Measurements from ENCODE around the gene ATP10D.
"Not testable (repeated sequence)": the region's sequence is repeated elsewhere in the genome, so short reads cannot be mapped to it uniquely, and the experiment has no call there.

The ATP10D gene

GRCh38 chr4:47538111-47538824, 53.2 kb downstream of the ATP10D start:
- Histone ChIP-seq H3K9ac (ENCODE audit: low read depth, low read length) (no peak overlapping the region), H3K27me3 (ENCODE audit: control insufficient read depth, insufficient read depth, low read length) (no peaks in the 10 kb centered on the region), H3K4me1 (ENCODE audit: control insufficient read depth, insufficient read depth, low read length) (no peaks in the 10 kb centered on the region), H3K36me3 (ENCODE audit: control insufficient read depth, insufficient read depth, low read length) (no peaks in the 10 kb centered on the region), H3K9me3 (ENCODE audit: control insufficient read depth, insufficient read depth, low read length) (no peaks in the 10 kb centered on the region), H3K4me3 (ENCODE audit: low read depth, low read length) (no peak overlapping the region)

- H3K36me3 ChIP-seq (ENCODE audit: control insufficient read depth, insufficient read depth, low read length), result no peaks in the 10 kb centered on the region
- no peaks in the 10 kb centered on the region for H3K27me3 ChIP-seq (ENCODE audit: control insufficient read depth, insufficient read depth, low read length)
- H3K4me1 ChIP-seq (ENCODE audit: control insufficient read depth, insufficient read depth, low read length), result no peaks in the 10 kb centered on the region
- no peak overlapping the region for H3K4me3 ChIP-seq (ENCODE audit: low read depth, low read length)
- H3K9me3 ChIP-seq (ENCODE audit: control insufficient read depth, insufficient read depth, low read length), result no peaks in the 10 kb centered on the region
- no peak overlapping the region for H3K9ac ChIP-seq (ENCODE audit: low read depth, low read length)
These were observed 53.7 kb downstream of the ATP10D start for GRCh38 chr4:47538825-47539154.

GRCh38 chr4:47542640-47543039, 57.6 kb downstream of the ATP10D start:
- H3K4me1 ChIP-seq (ENCODE audit: control insufficient read depth, insufficient read depth, low read length); H3K4me3 ChIP-seq (ENCODE audit: low read depth, low read length); H3K9me3 ChIP-seq (ENCODE audit: control insufficient read depth, insufficient read depth, low read length); H3K27me3 ChIP-seq (ENCODE audit: control insufficient read depth, insufficient read depth, low read length); H3K9ac ChIP-seq (ENCODE audit: low read depth, low read length); H3K36me3 ChIP-seq (ENCODE audit: control insufficient read depth, insufficient read depth, low read length): not testable (repeated sequence)

- no peaks in the 10 kb centered on the region for H3K36me3 ChIP-seq (ENCODE audit: control insufficient read depth, insufficient read depth, low read length)
- H3K9ac ChIP-seq (ENCODE audit: low read depth, low read length), result no peak overlapping the region
- no peaks in the 10 kb centered on the region for H3K4me1 ChIP-seq (ENCODE audit: control insufficient read depth, insufficient read depth, low read length)
- H3K9me3 ChIP-seq (ENCODE audit: control insufficient read depth, insufficient read depth, low read length), result no peaks in the 10 kb centered on the region
- no peak overlapping the region for H3K4me3 ChIP-seq (ENCODE audit: low read depth, low read length)
- no peaks in the 10 kb centered on the region for H3K27me3 ChIP-seq (ENCODE audit: control insufficient read depth, insufficient read depth, low read length)
These were observed 58.3 kb downstream of the ATP10D start for GRCh38 chr4:47543331-47543730.

GRCh38 chr4:47550357-47550756, 65.3 kb downstream of the ATP10D start:
- H3K36me3 ChIP-seq (ENCODE audit: control insufficient read depth, insufficient read depth, low read length); H3K9me3 ChIP-seq (ENCODE audit: control insufficient read depth, insufficient read depth, low read length); H3K4me3 ChIP-seq (ENCODE audit: low read depth, low read length); H3K4me1 ChIP-seq (ENCODE audit: control insufficient read depth, insufficient read depth, low read length); H3K9ac ChIP-seq (ENCODE audit: low read depth, low read length); H3K27me3 ChIP-seq (ENCODE audit: control insufficient read depth, insufficient read depth, low read length): not testable (repeated sequence)

GRCh38 chr4:47550899-47551548, 65.9 kb downstream of the ATP10D start:
- H3K9ac ChIP-seq (ENCODE audit: low read depth, low read length), result no peak overlapping the region
- H3K4me3 ChIP-seq (ENCODE audit: low read depth, low read length), result no peak overlapping the region
- H3K27me3 ChIP-seq (ENCODE audit: control insufficient read depth, insufficient read depth, low read length), result no peaks in the 10 kb centered on the region
- no peaks in the 10 kb centered on the region for H3K9me3 ChIP-seq (ENCODE audit: control insufficient read depth, insufficient read depth, low read length)
- no peaks in the 10 kb centered on the region for H3K4me1 ChIP-seq (ENCODE audit: control insufficient read depth, insufficient read depth, low read length)
- no peaks in the 10 kb centered on the region for H3K36me3 ChIP-seq (ENCODE audit: control insufficient read depth, insufficient read depth, low read length)

- Histone ChIP-seq H3K27me3 (ENCODE audit: control insufficient read depth, insufficient read depth, low read length) (no peaks in the 10 kb centered on the region), H3K9ac (ENCODE audit: low read depth, low read length) (no peak overlapping the region), H3K4me1 (ENCODE audit: control insufficient read depth, insufficient read depth, low read length) (no peaks in the 10 kb centered on the region), H3K36me3 (ENCODE audit: control insufficient read depth, insufficient read depth, low read length) (no peaks in the 10 kb centered on the region), H3K4me3 (ENCODE audit: low read depth, low read length) (no peak overlapping the region), H3K9me3 (ENCODE audit: control insufficient read depth, insufficient read depth, low read length) (no peaks in the 10 kb centered on the region)
These were observed 66.6 kb downstream of the ATP10D start for GRCh38 chr4:47551682-47552081.

- Histone ChIP-seq H3K9me3 (ENCODE audit: control insufficient read depth, insufficient read depth, low read length) (no peaks in the 10 kb centered on the region), H3K4me1 (ENCODE audit: control insufficient read depth, insufficient read depth, low read length) (no peaks in the 10 kb centered on the region), H3K36me3 (ENCODE audit: control insufficient read depth, insufficient read depth, low read length) (no peaks in the 10 kb centered on the region), H3K9ac (ENCODE audit: low read depth, low read length) (no peak overlapping the region), H3K4me3 (ENCODE audit: low read depth, low read length) (no peak overlapping the region), H3K27me3 (ENCODE audit: control insufficient read depth, insufficient read depth, low read length) (no peaks in the 10 kb centered on the region)
These were observed 68.5 kb downstream of the ATP10D start for GRCh38 chr4:47553329-47554125.

GRCh38 chr4:47555920-47556319, 70.8 kb downstream of the ATP10D start:
- not testable (repeated sequence) for H3K27me3 ChIP-seq (ENCODE audit: control insufficient read depth, insufficient read depth, low read length); H3K36me3 ChIP-seq (ENCODE audit: control insufficient read depth, insufficient read depth, low read length); H3K9ac ChIP-seq (ENCODE audit: low read depth, low read length); H3K4me1 ChIP-seq (ENCODE audit: control insufficient read depth, insufficient read depth, low read length); H3K4me3 ChIP-seq (ENCODE audit: low read depth, low read length); H3K9me3 ChIP-seq (ENCODE audit: control insufficient read depth, insufficient read depth, low read length)

GRCh38 chr4:47557255-47557654, 72.2 kb downstream of the ATP10D start:
- Histone ChIP-seq H3K27me3 (ENCODE audit: control insufficient read depth, insufficient read depth, low read length) (no peaks in the 10 kb centered on the region), H3K4me1 (ENCODE audit: control insufficient read depth, insufficient read depth, low read length) (no peaks in the 10 kb centered on the region), H3K9ac (ENCODE audit: low read depth, low read length) (no peak overlapping the region), H3K9me3 (ENCODE audit: control insufficient read depth, insufficient read depth, low read length) (no peaks in the 10 kb centered on the region), H3K36me3 (ENCODE audit: control insufficient read depth, insufficient read depth, low read length) (no peaks in the 10 kb centered on the region), H3K4me3 (ENCODE audit: low read depth, low read length) (no peak overlapping the region)

GRCh38 chr4:47560682-47561081, 75.6 kb downstream of the ATP10D start:
- no peak overlapping the region for H3K4me3 ChIP-seq (ENCODE audit: low read depth, low read length)
- no peak overlapping the region for H3K9ac ChIP-seq (ENCODE audit: low read depth, low read length)
- H3K36me3 ChIP-seq (ENCODE audit: control insufficient read depth, insufficient read depth, low read length), result no peaks in the 10 kb centered on the region

GRCh38 chr4:47561331-47561730, 76.3 kb downstream of the ATP10D start:
- Histone ChIP-seq H3K27me3 (ENCODE audit: control insufficient read depth, insufficient read depth, low read length) (no peaks in the 10 kb centered on the region), H3K4me3 (ENCODE audit: low read depth, low read length) (no peak overlapping the region), H3K4me1 (ENCODE audit: control insufficient read depth, insufficient read depth, low read length) (no peaks in the 10 kb centered on the region), H3K9ac (ENCODE audit: low read depth, low read length) (no peak overlapping the region), H3K9me3 (ENCODE audit: control insufficient read depth, insufficient read depth, low read length) (no peaks in the 10 kb centered on the region), H3K36me3 (ENCODE audit: control insufficient read depth, insufficient read depth, low read length) (no peaks in the 10 kb centered on the region)

More at GRCh38 chr4:47560682-47561081, 75.6 kb downstream of the ATP10D start:
- no peaks in the 10 kb centered on the region for H3K4me1 ChIP-seq (ENCODE audit: control insufficient read depth, insufficient read depth, low read length)
- H3K27me3 ChIP-seq (ENCODE audit: control insufficient read depth, insufficient read depth, low read length), result no peaks in the 10 kb centered on the region
- H3K9me3 ChIP-seq (ENCODE audit: control insufficient read depth, insufficient read depth, low read length), result no peaks in the 10 kb centered on the region

Measured in iPS-15b (cell line).